Peyer's patch (tissue), 4 donors: ENCODE measurements around the gene VPS13C.

ENCODE experiments used
- POLR2A ChIP-seq, 2 donors: fragments of 450-650 bp; IDR thresholded peaks; one replicate each; pipeline ENCODE4 v1.5.1; 2017; ENCODE audit warnings: antibody characterized with exemption in 2 of 2, mild to moderate bottlenecking in 2 of 2, moderate library complexity in 2 of 2
- TF ChIP-seq, protein P1 (sequence below), 6 experiments: fragments of 450-650 bp in 4 of 6; fragments of 200-600 bp in 2 of 6; sonication (generic) in 1 of 6; IDR thresholded peaks; one replicate each; pipeline ENCODE4 v1.5.1; 2017 to 2019; ENCODE audit warnings: antibody characterized with exemption in 6 of 6, mild to moderate bottlenecking in 3 of 6, moderate library complexity in 1 of 6

DNA sequence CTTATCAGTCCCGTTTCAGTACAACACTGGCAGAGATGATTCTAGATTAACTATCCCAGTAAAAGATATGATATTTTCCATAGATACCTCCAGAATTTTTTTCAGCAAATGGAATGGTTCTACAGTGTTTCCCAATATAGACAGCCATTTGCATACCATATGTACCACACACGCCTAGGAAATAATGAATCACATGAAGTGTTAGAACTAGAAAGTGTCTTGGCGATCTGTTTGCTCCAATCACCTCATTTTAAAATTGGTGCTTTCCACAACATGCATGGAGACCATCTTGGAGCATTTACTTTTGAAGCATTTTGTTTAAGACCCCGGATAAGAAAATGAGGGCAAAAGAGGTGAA is 8.5 kb upstream of the VPS13C start:
- TF ChIP-seq, protein P1, sequence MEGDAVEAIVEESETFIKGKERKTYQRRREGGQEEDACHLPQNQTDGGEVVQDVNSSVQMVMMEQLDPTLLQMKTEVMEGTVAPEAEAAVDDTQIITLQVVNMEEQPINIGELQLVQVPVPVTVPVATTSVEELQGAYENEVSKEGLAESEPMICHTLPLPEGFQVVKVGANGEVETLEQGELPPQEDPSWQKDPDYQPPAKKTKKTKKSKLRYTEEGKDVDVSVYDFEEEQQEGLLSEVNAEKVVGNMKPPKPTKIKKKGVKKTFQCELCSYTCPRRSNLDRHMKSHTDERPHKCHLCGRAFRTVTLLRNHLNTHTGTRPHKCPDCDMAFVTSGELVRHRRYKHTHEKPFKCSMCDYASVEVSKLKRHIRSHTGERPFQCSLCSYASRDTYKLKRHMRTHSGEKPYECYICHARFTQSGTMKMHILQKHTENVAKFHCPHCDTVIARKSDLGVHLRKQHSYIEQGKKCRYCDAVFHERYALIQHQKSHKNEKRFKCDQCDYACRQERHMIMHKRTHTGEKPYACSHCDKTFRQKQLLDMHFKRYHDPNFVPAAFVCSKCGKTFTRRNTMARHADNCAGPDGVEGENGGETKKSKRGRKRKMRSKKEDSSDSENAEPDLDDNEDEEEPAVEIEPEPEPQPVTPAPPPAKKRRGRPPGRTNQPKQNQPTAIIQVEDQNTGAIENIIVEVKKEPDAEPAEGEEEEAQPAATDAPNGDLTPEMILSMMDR (IDR thresholded peaks at IDR 0.05) = no peak
- no peak for TF ChIP-seq POLR2A (IDR thresholded peaks at IDR 0.05)
